Progenitor cell of endocrine pancreas (in vitro differentiated cells): ENCODE measurements around the gene PUM1. TPM values are rescaled to one million over a fixed set of nuclear protein-coding genes. Genes with fewer than 3 reads are reported as not detected.

Experiments
- DNase-seq: peaks from one replicate; pipeline ENCODE4 v3.0.0; 2021; ENCODE audit warnings: low spot score; ENCODE audit not compliant: unreplicated experiment
- H3K27ac Mint-ChIP-seq: 2 replicates; pipeline ENCODE4 v1.8.0; 2021; ENCODE audit warnings: mild to moderate bottlenecking, moderate library complexity, mixed read lengths
- H3K27me3 Mint-ChIP-seq: 2 replicates; pipeline ENCODE4 v1.8.0; 2021; ENCODE audit warnings: mixed read lengths
- H3K36me3 Mint-ChIP-seq: 2 replicates; pipeline ENCODE4 v1.8.0; 2022; ENCODE audit warnings: mixed read lengths; ENCODE audit not compliant: insufficient read depth
- H3K4me1 Mint-ChIP-seq: 2 replicates; pipeline ENCODE4 v1.8.0; 2021; ENCODE audit warnings: low read depth, mixed read lengths
- H3K4me3 Mint-ChIP-seq: 2 replicates; pipeline ENCODE4 v1.8.0; 2021; ENCODE audit warnings: low read depth, mild to moderate bottlenecking, moderate library complexity, mixed read lengths
- H3K9me3 Mint-ChIP-seq: 2 replicates; pipeline ENCODE4 v1.8.0; 2021; ENCODE audit warnings: low read depth, mixed read lengths
- CTCF ChIP-seq: fragments of 200-600 bp; sonication (generic); IDR thresholded peaks from one replicate; pipeline ENCODE4 v1.5.0; 2021; ENCODE audit warnings: antibody characterized with exemption, mild to moderate bottlenecking; ENCODE audit not compliant: unreplicated experiment
- total RNA-seq: library from RNA; stranded (reverse); gene quantifications from 2 replicates; pipeline ENCODE4 v1.2.1, GENCODE V29; 2021

The PUM1 gene
- total RNA-seq, 1 donor from 2014 or later = 249 TPM

- no peak for DNase-seq
- H3K4me1 Mint-ChIP-seq = peaks cover 4% of the 10 kb centered on the region
- H3K4me3 Mint-ChIP-seq = no peak overlapping the region
- no peaks in the 10 kb centered on the region for H3K9me3 Mint-ChIP-seq
- no peak overlapping the region for H3K27ac Mint-ChIP-seq
- TF ChIP-seq CTCF = no peak
- no peaks in the 10 kb centered on the region for H3K27me3 Mint-ChIP-seq
- no peaks in the 10 kb centered on the region for H3K36me3 Mint-ChIP-seq
Observed at GRCh38 chr1:31105646-31106045, 40.1 kb upstream of the PUM1 start.

- Mint-ChIP-seq H3K36me3 (no peaks in the 10 kb centered on the region), H3K27ac (no peak overlapping the region), H3K4me1 (peaks cover 11% of the 10 kb centered on the region), H3K4me3 (no peak overlapping the region), H3K9me3 (no peaks in the 10 kb centered on the region), H3K27me3 (no peaks in the 10 kb centered on the region)
- no peak for DNase-seq
- no peak for TF ChIP-seq CTCF
Observed at GRCh38 chr1:31102501-31102950, 37.0 kb upstream of the PUM1 start.

GRCh38 chr1:31101147-31101502, 35.6 kb upstream of the PUM1 start:
- H3K36me3 Mint-ChIP-seq = no peaks in the 10 kb centered on the region
- no peaks in the 10 kb centered on the region for H3K9me3 Mint-ChIP-seq
- no peak for DNase-seq
- peaks cover 11% of the 10 kb centered on the region for H3K4me1 Mint-ChIP-seq
- no peak for TF ChIP-seq CTCF
- peak overlapping the region; percentile 78 for H3K27ac Mint-ChIP-seq
- H3K4me3 Mint-ChIP-seq = no peak overlapping the region
- H3K27me3 Mint-ChIP-seq = no peaks in the 10 kb centered on the region

- TF ChIP-seq CTCF = no peak
- Mint-ChIP-seq H3K27ac (peak overlapping the region; percentile 64), H3K4me1 (peaks cover 11% of the 10 kb centered on the region), H3K4me3 (no peak overlapping the region), H3K9me3 (no peaks in the 10 kb centered on the region), H3K27me3 (no peaks in the 10 kb centered on the region), H3K36me3 (no peaks in the 10 kb centered on the region)
- no peak for DNase-seq
Observed at GRCh38 chr1:31099293-31100032, 33.9 kb upstream of the PUM1 start.

GRCh38 chr1:31095985-31096384, 30.5 kb upstream of the PUM1 start:
- no peak for TF ChIP-seq CTCF
- DNase-seq = no peak
- Mint-ChIP-seq H3K4me1 (peaks cover 10% of the 10 kb centered on the region), H3K27me3 (no peaks in the 10 kb centered on the region), H3K4me3 (no peak overlapping the region), H3K9me3 (no peaks in the 10 kb centered on the region), H3K27ac (no peak overlapping the region), H3K36me3 (no peaks in the 10 kb centered on the region)
